ENCODE data around the gene NMRAL1.

The NMRAL1 gene

DNA sequence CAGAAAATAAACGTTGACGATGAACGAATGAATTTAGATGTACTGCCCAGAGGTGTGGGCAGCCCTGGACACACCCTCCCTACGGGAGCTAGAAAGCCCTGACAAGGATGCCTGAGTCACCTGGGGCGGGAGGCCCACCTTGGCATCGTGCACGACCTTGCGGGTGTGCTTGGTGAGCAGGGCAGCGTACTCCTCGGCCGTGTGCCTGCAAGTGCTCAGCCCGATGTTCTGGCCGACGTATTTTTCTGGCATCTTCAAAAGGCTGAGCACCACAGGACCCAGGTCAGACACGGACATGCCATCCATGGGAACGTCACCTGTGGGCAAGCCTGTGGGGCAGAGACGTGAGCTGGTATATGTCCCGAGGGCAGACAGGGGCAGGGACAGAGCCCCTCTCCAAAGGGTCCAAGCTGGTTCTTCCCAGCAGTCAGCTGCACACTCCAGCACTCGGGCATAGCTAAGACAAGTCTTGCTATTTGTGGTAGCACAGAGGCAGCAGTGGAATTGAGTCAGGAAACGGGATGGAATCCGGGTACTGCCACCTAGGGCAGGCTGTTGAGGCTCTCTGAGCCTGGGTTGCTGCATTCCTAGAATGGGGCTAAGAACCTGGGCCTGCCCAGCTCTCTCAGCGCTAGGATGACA lies 10.8 kb downstream of the NMRAL1 start:
- no peak for DNase-seq

DNA sequence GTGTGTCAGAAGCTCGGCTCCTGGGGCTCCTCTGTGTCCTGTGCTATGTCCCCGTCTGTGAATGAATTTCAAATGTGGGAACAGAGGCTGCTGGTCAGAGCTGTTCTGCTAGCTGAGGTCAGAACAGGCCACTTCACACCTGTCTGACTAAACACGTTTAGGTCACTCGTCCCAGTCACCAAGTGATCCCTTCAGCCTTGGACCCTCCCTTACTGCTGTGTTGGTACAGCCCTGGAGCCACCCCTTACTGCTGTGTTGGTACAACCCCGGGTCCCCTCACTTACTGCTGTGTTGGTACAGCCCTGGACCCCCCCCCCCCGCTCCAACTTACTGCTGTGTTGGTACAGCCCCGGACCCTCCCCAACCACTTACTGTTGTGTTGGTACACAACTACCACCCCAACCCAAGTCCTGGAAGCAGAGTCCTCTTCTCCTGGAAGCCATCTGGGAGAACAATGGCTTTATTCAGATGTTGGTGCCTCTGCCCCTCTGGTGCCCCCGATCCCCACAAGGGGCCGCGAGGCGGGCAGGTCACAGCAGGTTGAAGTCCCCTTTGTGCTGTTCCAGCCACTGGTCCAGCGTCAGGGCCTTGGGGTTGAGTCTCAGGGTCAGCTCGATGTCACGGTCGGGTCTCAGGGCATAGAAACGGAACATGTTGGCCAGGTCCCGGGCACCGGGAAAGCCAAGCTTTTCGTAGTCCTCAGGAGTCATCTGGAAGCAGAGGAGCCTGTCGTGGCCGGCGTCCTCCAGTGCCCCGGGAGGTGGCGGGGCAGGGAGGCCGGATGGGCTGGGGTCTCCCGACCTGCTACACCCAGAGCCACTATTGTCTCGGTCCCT lies 13.0 kb downstream of the NMRAL1 start:
- no peak for DNase-seq

DNA sequence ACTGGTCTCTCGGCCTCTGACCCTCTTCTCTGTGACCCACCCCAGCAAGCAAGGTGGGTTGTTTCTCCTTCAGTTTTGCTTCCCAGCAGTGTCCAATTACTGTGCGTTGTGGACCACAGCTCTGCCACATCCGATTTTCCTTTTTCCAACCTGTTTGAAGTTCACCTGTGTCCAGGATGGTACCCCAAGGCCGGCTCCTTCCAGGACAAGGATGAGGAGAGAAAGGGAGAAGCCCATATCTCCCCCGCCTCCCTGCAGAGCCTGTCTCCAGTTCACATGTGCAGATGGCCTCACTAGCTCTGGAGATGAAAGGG lies 13.5 kb downstream of the NMRAL1 start:
- DNase-seq = no peak

- no peak for DNase-seq
Observed at GRCh38 chr16:4455951-4456350, 18.5 kb downstream of the NMRAL1 start.

- no peak for DNase-seq
Observed at GRCh38 chr16:4455081-4455480, 19.3 kb downstream of the NMRAL1 start.

- DNase-seq = no peak
Observed at GRCh38 chr16:4454623-4455022, 19.8 kb downstream of the NMRAL1 start.

GRCh38 chr16:4452674-4453073 lies 21.8 kb downstream of the NMRAL1 start:
- DNase-seq = no peak

DNA sequence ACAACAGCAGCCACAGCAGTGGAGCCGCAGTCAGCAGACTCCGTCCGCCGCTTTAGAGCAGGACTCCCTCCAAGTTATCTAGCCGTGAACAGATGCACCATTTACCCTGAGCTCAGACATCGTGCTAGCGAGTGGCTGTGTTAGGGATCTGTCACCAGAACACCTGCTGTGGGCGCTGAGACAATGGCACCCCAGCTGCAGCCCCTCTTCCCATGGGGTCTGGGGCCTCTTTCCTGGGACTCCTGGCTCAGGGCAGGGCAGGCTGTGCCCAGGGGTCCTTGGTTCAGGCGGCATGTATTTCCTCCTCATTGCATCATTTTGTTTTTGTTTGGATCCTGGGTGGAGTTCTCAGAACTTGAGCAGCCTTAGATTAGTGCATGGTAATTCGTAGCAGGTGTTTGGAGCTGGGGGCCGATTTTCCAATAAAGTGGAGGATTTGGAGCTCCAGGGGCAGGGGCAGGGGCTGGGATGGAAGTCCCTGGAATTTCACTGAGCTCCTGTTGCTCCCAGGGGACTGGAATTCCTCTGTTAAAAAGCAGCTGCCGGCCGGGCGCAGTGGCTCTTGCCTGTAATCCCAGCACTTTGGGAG lies 23.4 kb downstream of the NMRAL1 start:
- DNase-seq = no peak

GRCh38 chr16:4450430-4450829 lies 24.0 kb downstream of the NMRAL1 start:
- DNase-seq = no peak

GRCh38 chr16:4443986-4444385 lies 30.4 kb downstream of the NMRAL1 start:
- DNase-seq = no peak

- no peak for DNase-seq
Observed at GRCh38 chr16:4443271-4443670, 31.2 kb downstream of the NMRAL1 start.

GRCh38 chr16:4442371-4442770 lies 32.1 kb downstream of the NMRAL1 start:
- DNase-seq = no peak

- no peak for DNase-seq
Observed at GRCh38 chr16:4437366-4437765, 37.1 kb downstream of the NMRAL1 start.

GRCh38 chr16:4435337-4436067 lies 38.9 kb downstream of the NMRAL1 start:
- no peak for DNase-seq

GRCh38 chr16:4433914-4434787 lies 40.3 kb downstream of the NMRAL1 start:
- no peak for DNase-seq

DNA sequence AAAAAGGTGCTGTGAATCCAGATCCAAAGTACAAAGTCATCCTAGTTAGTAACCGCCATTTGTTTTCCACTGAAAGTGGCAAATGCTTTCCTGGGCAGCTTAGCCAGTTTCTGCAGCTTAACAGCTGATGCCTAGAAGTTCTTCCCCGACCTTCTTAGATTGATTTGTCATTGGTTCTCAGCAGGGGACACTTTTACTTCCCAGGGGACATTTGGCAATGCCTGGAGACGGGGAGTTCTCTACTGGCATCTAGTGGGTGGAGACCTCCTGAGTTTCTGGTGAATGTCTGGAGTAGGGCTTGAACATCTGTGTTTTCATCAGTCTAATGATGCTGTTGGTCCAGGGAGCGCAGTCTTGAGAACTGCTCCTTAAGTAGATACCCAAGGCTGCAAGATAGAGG lies 41.2 kb downstream of the NMRAL1 start:
- no peak for DNase-seq

DNA sequence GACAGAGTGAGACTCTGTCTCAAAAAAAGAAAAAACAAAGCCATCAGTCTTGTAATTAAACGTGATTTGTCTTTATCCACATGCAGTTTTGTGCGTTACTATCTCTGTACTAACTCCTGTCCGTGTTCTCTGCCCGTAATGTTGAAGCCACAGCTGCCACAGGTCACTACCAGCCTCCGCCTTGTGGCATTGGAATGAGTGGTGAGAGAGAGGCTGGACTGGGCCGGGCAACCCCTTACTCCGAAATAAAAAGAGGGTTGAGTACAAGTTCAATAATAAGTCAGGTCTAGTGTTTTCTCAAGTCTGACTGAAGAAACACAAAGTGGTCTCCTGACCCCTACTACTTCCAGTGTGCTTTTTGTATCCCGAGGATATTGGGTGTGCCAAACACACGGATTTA lies 43.4 kb downstream of the NMRAL1 start:
- no peak for DNase-seq

GRCh38 chr16:4428500-4428899 lies 45.9 kb downstream of the NMRAL1 start:
- no peak for DNase-seq

GRCh38 chr16:4426722-4427372 lies 47.6 kb downstream of the NMRAL1 start:
- DNase-seq = no peak

- DNase-seq = no peak
Observed at GRCh38 chr16:4426021-4426684, 48.3 kb downstream of the NMRAL1 start.

- peak; percentile 89 for DNase-seq
Observed at GRCh38 chr16:4425378-4426020, 48.9 kb downstream of the NMRAL1 start, which contains the start of gene DNAJA3. DNAJA3 (plus strand) TSS chr16:4425868; CDS start chr16:4425882, 14 bp downstream.
